Psoas muscle (tissue), 8 donors: Measurements from ENCODE around the gene TMEM238L. TPM values are rescaled to one million over a fixed set of nuclear protein-coding genes. Genes with fewer than 3 reads are reported as not detected.

Experiments used
- ATAC-seq, 4 donors: fragments of 200-7000 bp; cut with Tn5 transposase; one replicate each; pipeline ENCODE4 v1.9.1; 2020; ENCODE audit warnings: moderate library complexity in 3 of 4, mild to moderate bottlenecking in 2 of 4
- DNase-seq, 2 donors: peaks; one replicate each; pipeline ENCODE4 v3.0.0-alpha.2; 2020
- H3K27ac ChIP-seq: fragments of 200-600 bp; one replicate; pipeline ENCODE4 v1.8.0; 2022
- H3K27me3 ChIP-seq, 3 donors: fragments of 200-600 bp in 1 of 3; one replicate each; pipeline versions ENCODE4 v1.6.1 to v1.8.0; 2013 to 2022; ENCODE audit warnings: low read length in 2 of 3, mild to moderate bottlenecking in 2 of 3, moderate library complexity in 1 of 3; ENCODE audit not compliant: insufficient read depth in 3 of 3
- H3K36me3 ChIP-seq, 2 donors: fragments of 200-600 bp in 1 of 2; one replicate each; pipeline versions ENCODE4 v1.6.1 to v1.8.0; 2013 to 2022; ENCODE audit warnings: low read depth in 1 of 2, mild to moderate bottlenecking in 1 of 2, moderate library complexity in 1 of 2; ENCODE audit not compliant: insufficient read depth in 1 of 2
- H3K4me1 ChIP-seq: fragments of 200-600 bp; one replicate; pipeline ENCODE4 v1.8.0; 2022
- H3K4me3 ChIP-seq: fragments of 200-600 bp; one replicate; pipeline ENCODE4 v1.8.0; 2022; ENCODE audit warnings: mild to moderate bottlenecking
- H3K9me3 ChIP-seq: fragments of 200-600 bp; one replicate; pipeline ENCODE4 v1.8.0; 2022
- CTCF ChIP-seq: fragments of 200-600 bp; IDR thresholded peaks from one replicate; pipeline ENCODE4 v1.8.0; 2022; ENCODE audit warnings: antibody characterized with exemption
- WGBS, 3 donors: extraction: QIAGEN DNeasy Blood & Tissue Kit; methylation state at CpG; one replicate each; pipeline versions ENCODE4 v1.1.6 to v1.1.7; 2013; 5-methylcytosine and 5-hydroxymethylcytosine counted together
- intact Hi-C, 2 donors: fragments of 100-400 bp; cut with DNase I; formaldehyde crosslinking; loops; one replicate each; pipeline versions ENCODE4 v1.11.0 to v1.14.2; 2022
- polyA plus RNA-seq, 3 donors: library from polyadenylated mRNA; stranded (reverse); fragments of 200-250 nt; gene quantifications; one replicate each; pipeline ENCODE4 v1.2.3, GENCODE V29; 2013
- total RNA-seq, 4 donors: library from RNA; stranded (reverse); fragmentation: NEBNext Ultra II Directional in 2 of 4; extraction: Animal tissue kit (Norgen Biotek cat#: 25700) in 2 of 4; gene quantifications; one replicate each; pipeline versions ENCODE4 v1.2.1 to v1.2.4, GENCODE V29; 2021 to 2023
- donor health status: healthy with polysubstance abuse.
- donor health status: DM: no; HTN: no; CAD: no; lungs with moderate emphysema.
- donor health status: Bipolar disorder and iron deficiency.
- donor health status: healthy.
- donor health status: DM: yes; HTN: yes; CAD: no.
- donor health status: DM: no; HTN: no; CAD: no.
- donor health status: DM: no; HTN: no; CAD: no.
- donor health status: DM: yes; HTN: yes; CAD: no.

TMEM238L gene
- total and polyA plus RNA-seq, 7 donors = 0.03 to 0.07 TPM; not detected in 5

GRCh38 chr17:10761281-10761680 is 42.6 kb downstream of the TMEM238L start:
- intact Hi-C loops = no loop called here
- TF ChIP-seq CTCF = no peak
- H3K36me3 ChIP-seq = no peaks in the 10 kb centered on the region
- peaks cover 7% of the 10 kb centered on the region for H3K4me1 ChIP-seq
- ATAC-seq (no peak), DNase-seq (no peak)
- H3K27me3 ChIP-seq = no peaks in the 10 kb centered on the region
- H3K27ac ChIP-seq = no peak overlapping the region
- no peaks in the 10 kb centered on the region for H3K9me3 ChIP-seq
- no peak overlapping the region for H3K4me3 ChIP-seq
- 40 to 62% (median 57%) methylated on average over 2 of the region's 2 CpGs for WGBS, 3 donors

- H3K36me3 ChIP-seq = no peaks in the 10 kb centered on the region
- no peaks in the 10 kb centered on the region for H3K9me3 ChIP-seq
- peaks cover 7% of the 10 kb centered on the region for H3K4me1 ChIP-seq
- ATAC-seq (no peak), DNase-seq (no peak)
- H3K27me3 ChIP-seq = no peaks in the 10 kb centered on the region
- intact Hi-C loops = no loop called here
- no peak overlapping the region for H3K4me3 ChIP-seq
- 32 to 40% (median 37%) methylated on average over 6 of the region's 6 CpGs for WGBS, 3 donors
- no peak overlapping the region for H3K27ac ChIP-seq
- TF ChIP-seq CTCF = no peak
Measured at GRCh38 chr17:10758062-10758461, 45.8 kb downstream of the TMEM238L start.

- Histone ChIP-seq H3K36me3 (no peaks in the 10 kb centered on the region), H3K4me3 (no peak overlapping the region), H3K27me3 (no peaks in the 10 kb centered on the region), H3K9me3 (no peaks in the 10 kb centered on the region), H3K27ac (no peak overlapping the region), H3K4me1 (peaks cover 7% of the 10 kb centered on the region)
- no peak for DNase-seq
- 61 to 79% (median 61%) methylated on average over 2 of the region's 2 CpGs for WGBS, 3 donors
- intact Hi-C loops = no loop called here
- no peak for ATAC-seq
- no peak for TF ChIP-seq CTCF
Measured at GRCh38 chr17:10757647-10758046, 46.3 kb downstream of the TMEM238L start.

- Histone ChIP-seq H3K36me3 (no peaks in the 10 kb centered on the region), H3K27ac (no peak overlapping the region), H3K27me3 (no peaks in the 10 kb centered on the region), H3K4me3 (no peak overlapping the region), H3K4me1 (peaks cover 7% of the 10 kb centered on the region), H3K9me3 (no peaks in the 10 kb centered on the region)
- peak in 1 of 4 donors; percentile 21 for ATAC-seq
- TF ChIP-seq CTCF = no peak
- 71 to 81% (median 75%) methylated on average over 6 of the region's 6 CpGs for WGBS, 3 donors
- intact Hi-C loops = no loop called here
- DNase-seq = no peak
Measured at GRCh38 chr17:10757067-10757466, 46.8 kb downstream of the TMEM238L start.

- WGBS, 3 donors = 46 to 62% (median 48%) methylated on average over 2 of the region's 2 CpGs
- intact Hi-C loops = no loop called here
- no peak for TF ChIP-seq CTCF
Measured at GRCh38 chr17:10756619-10757018, 47.3 kb downstream of the TMEM238L start.

More at GRCh38 chr17:10756619-10757018, 47.3 kb downstream of the TMEM238L start:
- H3K36me3 ChIP-seq = no peaks in the 10 kb centered on the region
- no peak overlapping the region for H3K4me3 ChIP-seq
- peaks cover 7% of the 10 kb centered on the region for H3K4me1 ChIP-seq
- no peaks in the 10 kb centered on the region for H3K9me3 ChIP-seq
- no peaks in the 10 kb centered on the region for H3K27me3 ChIP-seq
- ATAC-seq = peak in 3 of 4 donors; percentile 37 to 64 (median 42)
- no peak overlapping the region for H3K27ac ChIP-seq
- no peak for DNase-seq
